Measurements from ENCODE around the gene KLF5. TPM values are rescaled to one million over a fixed set of nuclear protein-coding genes. Genes with fewer than 3 reads are reported as not detected.

The KLF5 gene
- total RNA-seq, 1 experiment from 2014 or later: 2.3 TPM

DNA sequence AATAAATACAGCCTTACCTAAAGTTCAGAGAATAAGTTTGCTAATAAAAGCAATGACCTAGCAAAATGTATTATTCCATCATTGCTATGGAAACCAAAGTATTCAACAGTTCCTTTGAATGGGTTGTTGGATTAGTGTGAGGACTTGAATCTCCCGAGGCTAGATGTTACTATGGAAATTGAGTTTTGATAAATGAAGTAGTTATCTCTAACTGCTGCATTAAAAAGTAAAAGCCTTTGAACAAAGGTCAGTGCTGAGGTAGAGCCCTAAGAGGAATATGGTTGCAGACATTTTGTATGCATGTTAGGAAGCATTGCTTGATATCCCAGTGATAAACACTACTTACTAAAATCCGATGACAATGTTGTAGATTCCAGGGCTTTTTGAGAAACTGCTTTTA is 6.2 kb downstream of the KLF5 start (continued):
- TF ChIP-seq, protein P1, sequence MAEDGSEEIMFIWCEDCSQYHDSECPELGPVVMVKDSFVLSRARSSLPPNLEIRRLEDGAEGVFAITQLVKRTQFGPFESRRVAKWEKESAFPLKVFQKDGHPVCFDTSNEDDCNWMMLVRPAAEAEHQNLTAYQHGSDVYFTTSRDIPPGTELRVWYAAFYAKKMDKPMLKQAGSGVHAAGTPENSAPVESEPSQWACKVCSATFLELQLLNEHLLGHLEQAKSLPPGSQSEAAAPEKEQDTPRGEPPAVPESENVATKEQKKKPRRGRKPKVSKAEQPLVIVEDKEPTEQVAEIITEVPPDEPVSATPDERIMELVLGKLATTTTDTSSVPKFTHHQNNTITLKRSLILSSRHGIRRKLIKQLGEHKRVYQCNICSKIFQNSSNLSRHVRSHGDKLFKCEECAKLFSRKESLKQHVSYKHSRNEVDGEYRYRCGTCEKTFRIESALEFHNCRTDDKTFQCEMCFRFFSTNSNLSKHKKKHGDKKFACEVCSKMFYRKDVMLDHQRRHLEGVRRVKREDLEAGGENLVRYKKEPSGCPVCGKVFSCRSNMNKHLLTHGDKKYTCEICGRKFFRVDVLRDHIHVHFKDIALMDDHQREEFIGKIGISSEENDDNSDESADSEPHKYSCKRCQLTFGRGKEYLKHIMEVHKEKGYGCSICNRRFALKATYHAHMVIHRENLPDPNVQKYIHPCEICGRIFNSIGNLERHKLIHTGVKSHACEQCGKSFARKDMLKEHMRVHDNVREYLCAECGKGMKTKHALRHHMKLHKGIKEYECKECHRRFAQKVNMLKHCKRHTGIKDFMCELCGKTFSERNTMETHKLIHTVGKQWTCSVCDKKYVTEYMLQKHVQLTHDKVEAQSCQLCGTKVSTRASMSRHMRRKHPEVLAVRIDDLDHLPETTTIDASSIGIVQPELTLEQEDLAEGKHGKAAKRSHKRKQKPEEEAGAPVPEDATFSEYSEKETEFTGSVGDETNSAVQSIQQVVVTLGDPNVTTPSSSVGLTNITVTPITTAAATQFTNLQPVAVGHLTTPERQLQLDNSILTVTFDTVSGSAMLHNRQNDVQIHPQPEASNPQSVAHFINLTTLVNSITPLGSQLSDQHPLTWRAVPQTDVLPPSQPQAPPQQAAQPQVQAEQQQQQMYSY (CRISPR knock-in tag; IDR thresholded peaks at IDR 0.05): no peak

- CTCF ChIA-PET: no interaction called here
- Mint-ChIP-seq H3K27me3 (ENCODE audit: low read depth) (peaks cover 44% of the 10 kb centered on the region), H3K36me3 (no peaks in the 10 kb centered on the region), H3K27ac (no peak overlapping the region), H3K9me3 (no peaks in the 10 kb centered on the region), H3K4me1 (peaks cover 54% of the 10 kb centered on the region), H3K4me3 (no peak overlapping the region)
- POLR2A ChIA-PET: no interaction called here
- ATAC-seq (no peak), DNase-seq (ENCODE audit: low spot score) (no peak)
- no peak for TF ChIP-seq TEAD1 (CRISPR knock-in tag; IDR thresholded peaks at IDR 0.05)
- TF ChIP-seq, protein P2, sequence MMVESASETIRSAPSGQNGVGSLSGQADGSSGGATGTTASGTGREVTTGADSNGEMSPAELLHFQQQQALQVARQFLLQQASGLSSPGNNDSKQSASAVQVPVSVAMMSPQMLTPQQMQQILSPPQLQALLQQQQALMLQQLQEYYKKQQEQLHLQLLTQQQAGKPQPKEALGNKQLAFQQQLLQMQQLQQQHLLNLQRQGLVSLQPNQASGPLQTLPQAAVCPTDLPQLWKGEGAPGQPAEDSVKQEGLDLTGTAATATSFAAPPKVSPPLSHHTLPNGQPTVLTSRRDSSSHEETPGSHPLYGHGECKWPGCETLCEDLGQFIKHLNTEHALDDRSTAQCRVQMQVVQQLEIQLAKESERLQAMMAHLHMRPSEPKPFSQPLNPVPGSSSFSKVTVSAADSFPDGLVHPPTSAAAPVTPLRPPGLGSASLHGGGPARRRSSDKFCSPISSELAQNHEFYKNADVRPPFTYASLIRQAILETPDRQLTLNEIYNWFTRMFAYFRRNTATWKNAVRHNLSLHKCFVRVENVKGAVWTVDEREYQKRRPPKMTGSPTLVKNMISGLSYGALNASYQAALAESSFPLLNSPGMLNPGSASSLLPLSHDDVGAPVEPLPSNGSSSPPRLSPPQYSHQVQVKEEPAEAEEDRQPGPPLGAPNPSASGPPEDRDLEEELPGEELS (CRISPR knock-in tag; IDR thresholded peaks at IDR 0.05): no peak
- no peak for TF ChIP-seq NR1H2 (CRISPR knock-in tag; IDR thresholded peaks at IDR 0.05)
- no peak for TF ChIP-seq E2F4 (CRISPR knock-in tag; IDR thresholded peaks at IDR 0.05; ENCODE audit: borderline replicate concordance, low read depth)
- TF ChIP-seq ETV6 (CRISPR knock-in tag; IDR thresholded peaks at IDR 0.05): no peak
- TF ChIP-seq E2F5 (CRISPR knock-in tag; IDR thresholded peaks at IDR 0.05): no peak
- TF ChIP-seq ZSCAN18 (CRISPR knock-in tag; IDR thresholded peaks at IDR 0.05): no peak
- TF ChIP-seq ZNF281 (CRISPR knock-in tag; IDR thresholded peaks at IDR 0.05): no peak
- no peak for TF ChIP-seq MLX (CRISPR knock-in tag; IDR thresholded peaks at IDR 0.05)
- TF ChIP-seq TP53 (CRISPR knock-in tag; IDR thresholded peaks at IDR 0.05): no peak
- TF ChIP-seq ZNF671 (CRISPR knock-in tag; IDR thresholded peaks at IDR 0.05): no peak
- no peak for TF ChIP-seq STAT6 (CRISPR knock-in tag; conservative IDR thresholded peaks at IDR 0.05; ENCODE audit: low read depth)
- no peak for TF ChIP-seq ATF3 (CRISPR knock-in tag; conservative IDR thresholded peaks at IDR 0.05)
- TF ChIP-seq HMGA2 (CRISPR knock-in tag; IDR thresholded peaks at IDR 0.05): no peak
- no peak for TF ChIP-seq ZBTB43 (CRISPR knock-in tag; IDR thresholded peaks at IDR 0.05)
Observed at GRCh38 chr13:73065665-73066340, 7.0 kb downstream of the KLF5 start.

All from WTC11 (cell line).